ENCODE results near the gene TBC1D22A. TPM values are rescaled to one million over a fixed set of nuclear protein-coding genes. Genes with fewer than 3 reads are reported as not detected.

Gene TBC1D22A
- total RNA-seq, 6 donors from 2014 or later = 27.1 to 48.2 (median 35.3) TPM

GRCh38 chr22:47050401-47051051 lies 288.1 kb downstream of the TBC1D22A start:
- H3K4me1 ChIP-seq = no peaks in the 10 kb centered on the region
- no peak overlapping the region for H3K4me3 ChIP-seq
- H3K27me3 ChIP-seq = no peaks in the 10 kb centered on the region
- ATAC-seq (ENCODE audit: low FRiP score in 2 of 2) (no peak), DNase-seq (no peak)
- peaks cover 0 to 5% (median 0%) of the 10 kb centered on the region in 4 donors for H3K36me3 ChIP-seq
- TF ChIP-seq POLR2A (IDR thresholded peaks at IDR 0.05) (no peak), EP300 (IDR thresholded peaks at IDR 0.05) (no peak), CTCF (IDR thresholded peaks at IDR 0.05) (no peak), POLR2AphosphoS5 (IDR thresholded peaks at IDR 0.05) (no peak)
- H3K9me3 ChIP-seq = no peaks in the 10 kb centered on the region
- WGBS, 2 donors = 89 to 94% methylated on average over 10 to 20 of the region's 20 CpGs
- no peak overlapping the region for H3K27ac ChIP-seq

DNA sequence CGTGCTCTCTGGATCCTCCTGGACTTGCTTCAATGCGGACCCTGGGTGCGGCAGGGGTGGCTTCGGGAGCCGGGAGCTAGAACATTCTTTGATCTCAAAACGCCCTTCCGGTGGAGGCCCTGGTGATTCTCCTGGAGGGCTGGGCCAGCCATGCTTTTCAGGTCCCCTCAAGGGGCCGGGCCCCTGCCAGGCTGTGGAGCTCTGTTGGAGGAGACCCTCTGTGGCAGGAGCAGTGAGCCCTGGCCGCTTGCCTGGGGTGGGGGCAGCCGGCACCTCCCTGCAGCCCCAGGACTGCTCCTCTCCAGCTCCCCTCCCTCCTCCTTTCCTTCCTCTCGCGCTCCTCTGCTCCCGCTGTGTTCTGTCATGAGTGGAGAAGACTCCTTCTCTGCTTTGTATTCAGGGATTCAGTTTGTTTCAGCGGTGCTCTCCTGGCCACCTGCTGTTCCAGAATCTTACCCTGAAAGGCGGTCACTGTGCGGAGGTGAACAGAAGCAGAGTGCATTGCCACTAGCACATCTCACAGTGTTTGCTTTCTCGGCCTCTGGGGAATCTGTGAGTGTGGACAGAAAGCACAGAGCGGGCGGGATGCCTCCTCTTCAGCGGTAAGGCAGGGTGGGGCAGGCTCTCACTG lies 289.1 kb downstream of the TBC1D22A start:
- no peaks in the 10 kb centered on the region for H3K9me3 ChIP-seq
- H3K27me3 ChIP-seq = no peaks in the 10 kb centered on the region
- H3K4me1 ChIP-seq = no peaks in the 10 kb centered on the region
- peaks cover 0 to 5% (median 0%) of the 10 kb centered on the region in 4 donors for H3K36me3 ChIP-seq
- H3K27ac ChIP-seq = no peak overlapping the region
- WGBS, 2 donors = 83% methylated on average over 19 to 20 of the region's 20 CpGs
- ATAC-seq (ENCODE audit: low FRiP score in 2 of 2) = no peak
- TF ChIP-seq POLR2A (IDR thresholded peaks at IDR 0.05) = no peak
- no peak for TF ChIP-seq POLR2AphosphoS5 (IDR thresholded peaks at IDR 0.05)
- TF ChIP-seq EP300 (IDR thresholded peaks at IDR 0.05) = no peak
- TF ChIP-seq CTCF (IDR thresholded peaks at IDR 0.05) = no peak
- no peak overlapping the region for H3K4me3 ChIP-seq
- DNase-seq = no peak

DNA sequence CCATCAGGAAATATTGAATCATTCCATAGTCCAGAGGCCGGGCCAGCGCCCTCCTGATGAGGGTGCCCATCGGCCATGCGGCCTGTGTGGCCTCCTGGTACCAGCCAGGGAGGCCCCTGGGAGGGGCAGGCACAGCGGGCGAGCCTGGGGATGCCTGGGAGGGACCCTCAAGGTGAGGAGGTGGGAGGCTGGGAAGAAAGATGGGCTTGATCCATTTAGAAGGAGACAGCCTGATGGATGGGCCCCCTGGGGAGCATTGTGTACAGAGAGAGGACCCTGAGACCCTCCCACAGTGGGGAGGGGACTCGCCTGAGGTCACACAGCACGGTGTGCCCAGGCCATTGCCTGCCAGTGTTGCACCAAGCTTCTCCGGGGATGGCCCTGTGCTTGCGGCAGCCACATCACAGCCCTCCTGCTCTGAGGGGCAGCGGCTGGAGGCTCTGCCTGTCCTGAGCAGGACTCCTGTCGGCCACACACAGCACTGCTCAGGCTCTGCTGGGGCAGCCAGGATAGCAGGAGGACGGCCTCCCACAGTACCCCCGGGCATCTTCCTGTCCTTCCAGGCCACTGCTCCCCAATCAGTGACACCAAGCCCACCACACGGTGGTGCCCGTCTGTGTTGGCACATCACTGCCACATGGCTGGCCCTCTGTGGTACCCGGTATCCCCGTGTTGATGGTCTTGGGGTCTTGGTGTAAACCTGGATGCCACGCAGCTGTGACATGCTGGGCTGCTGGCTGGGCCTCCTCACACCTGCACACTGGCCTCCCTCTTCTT lies 290.0 kb downstream of the TBC1D22A start:
- Histone ChIP-seq H3K4me3 (no peak overlapping the region), H3K36me3 (peaks cover 0 to 5% (median 0%) of the 10 kb centered on the region in 4 donors), H3K4me1 (no peaks in the 10 kb centered on the region), H3K27me3 (no peaks in the 10 kb centered on the region), H3K27ac (no peak overlapping the region), H3K9me3 (no peaks in the 10 kb centered on the region)
- 93 to 97% methylated on average over 7 to 19 of the region's 19 CpGs for WGBS, 2 donors
- ATAC-seq (ENCODE audit: low FRiP score in 2 of 2) (no peak), DNase-seq (peak in 1 of 2 donors; percentile 62)
- no peak for TF ChIP-seq CTCF (IDR thresholded peaks at IDR 0.05)
- TF ChIP-seq POLR2A (IDR thresholded peaks at IDR 0.05) = no peak
- no peak for TF ChIP-seq POLR2AphosphoS5 (IDR thresholded peaks at IDR 0.05)
- no peak for TF ChIP-seq EP300 (IDR thresholded peaks at IDR 0.05)

DNA sequence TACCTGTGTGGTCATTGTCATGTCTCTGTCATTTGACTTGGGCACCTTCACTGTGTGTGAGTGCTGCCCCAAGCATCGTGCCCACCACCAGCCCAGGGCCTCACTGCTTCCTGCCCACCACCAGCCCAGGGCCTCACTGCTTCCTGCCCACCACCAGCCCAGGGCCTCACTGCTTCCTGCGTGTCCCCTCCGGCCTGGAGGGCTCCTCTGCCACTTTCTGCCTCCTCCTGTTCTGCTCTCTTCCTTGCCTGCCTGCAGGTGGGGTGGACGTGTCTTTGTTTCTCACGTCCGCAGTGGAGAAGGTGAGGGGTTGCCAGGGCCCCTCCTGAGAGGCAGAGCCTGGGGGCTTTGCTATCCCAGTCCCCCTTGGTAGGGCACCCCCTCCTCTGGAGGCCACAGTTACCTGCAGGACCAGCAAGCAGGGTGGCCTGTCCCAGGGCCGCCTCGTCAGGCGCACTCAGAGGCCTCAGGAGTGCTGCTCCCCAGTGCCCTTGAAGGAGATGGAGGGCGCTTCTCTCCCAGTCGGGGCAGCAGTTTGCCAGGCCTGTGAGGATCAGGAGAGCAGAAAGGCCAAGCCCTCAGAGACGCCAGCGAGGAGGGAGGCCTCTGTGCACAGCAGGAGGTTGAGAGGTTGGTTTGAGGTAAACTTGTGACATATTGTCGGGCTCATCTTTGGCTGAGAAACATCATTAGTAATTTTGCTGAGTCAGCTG lies 290.7 kb downstream of the TBC1D22A start:
- no peak for ATAC-seq (ENCODE audit: low FRiP score in 2 of 2)
- DNase-seq = peak in 1 of 2 donors; percentile 61
- no peak overlapping the region for H3K27ac ChIP-seq
- H3K27me3 ChIP-seq = no peaks in the 10 kb centered on the region
- TF ChIP-seq EP300 (IDR thresholded peaks at IDR 0.05) = no peak
- no peak for TF ChIP-seq POLR2A (IDR thresholded peaks at IDR 0.05)
- no peak for TF ChIP-seq POLR2AphosphoS5 (IDR thresholded peaks at IDR 0.05)
- no peak for TF ChIP-seq CTCF (IDR thresholded peaks at IDR 0.05)
- no peak overlapping the region for H3K4me3 ChIP-seq
- peaks cover 0 to 5% (median 0%) of the 10 kb centered on the region in 4 donors for H3K36me3 ChIP-seq
- no peaks in the 10 kb centered on the region for H3K4me1 ChIP-seq
- no peaks in the 10 kb centered on the region for H3K9me3 ChIP-seq
- 78 to 81% methylated on average over 7 to 14 of the region's 14 CpGs for WGBS, 2 donors

Data from upper lobe of left lung (tissue), 6 donors.